GM19452 (cell line): ENCODE results near the gene CR1.
"Not testable (repeated sequence)": the region's sequence is repeated elsewhere in the genome, so short reads cannot be mapped to it uniquely, and the experiment has no call there.

Experiments
- ATAC-seq: cut with Tn5 transposase; IDR thresholded peaks from one replicate; pipeline ENCODE4 v1.9.1; 2021; ENCODE audit not compliant: unreplicated experiment

Gene CR1

DNA sequence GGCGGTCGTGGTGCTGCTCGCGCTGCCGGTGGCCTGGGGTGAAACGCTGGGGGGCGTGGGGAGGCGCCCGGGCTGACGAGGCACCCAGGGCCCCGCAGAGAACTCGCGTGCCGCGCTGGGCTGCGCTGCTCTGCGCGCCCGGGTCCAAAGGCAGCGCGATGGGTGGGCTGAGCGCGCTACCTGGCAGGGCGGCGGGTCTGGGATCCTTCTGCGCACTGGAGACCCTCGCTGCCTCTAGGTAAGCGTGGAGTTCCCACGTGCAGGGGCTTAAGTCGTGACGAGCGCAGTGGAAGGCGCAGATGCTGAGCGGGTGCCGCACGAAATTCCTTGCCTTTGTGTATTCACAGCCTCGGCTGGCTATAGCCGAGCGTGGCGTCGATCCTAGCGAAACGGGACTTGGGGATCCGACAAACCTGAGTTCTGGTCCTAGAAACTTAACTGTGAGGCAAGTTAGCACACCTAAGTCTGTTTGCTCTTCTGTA lies 173.6 kb downstream of the CR1 start:
- no peak for ATAC-seq

DNA sequence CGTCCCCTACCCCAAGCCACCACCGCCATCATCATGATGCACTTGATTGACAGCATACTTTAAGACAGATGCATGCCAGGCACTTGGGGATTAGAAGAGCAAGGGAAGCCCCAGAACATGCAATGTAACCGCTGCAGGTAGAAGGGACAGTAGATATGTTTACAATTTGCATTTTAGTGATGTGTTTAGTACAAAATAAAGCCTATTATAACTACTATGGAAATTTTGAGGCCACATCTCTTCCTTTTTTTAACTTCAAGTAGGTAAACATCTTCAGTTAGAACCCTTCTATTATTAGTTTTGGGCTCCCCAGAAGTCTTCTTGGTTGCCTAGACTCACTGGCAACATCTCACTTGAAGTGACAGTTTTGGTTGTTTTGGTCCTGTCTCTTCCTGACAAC lies 174.2 kb downstream of the CR1 start:
- peak; percentile 65 for ATAC-seq

DNA sequence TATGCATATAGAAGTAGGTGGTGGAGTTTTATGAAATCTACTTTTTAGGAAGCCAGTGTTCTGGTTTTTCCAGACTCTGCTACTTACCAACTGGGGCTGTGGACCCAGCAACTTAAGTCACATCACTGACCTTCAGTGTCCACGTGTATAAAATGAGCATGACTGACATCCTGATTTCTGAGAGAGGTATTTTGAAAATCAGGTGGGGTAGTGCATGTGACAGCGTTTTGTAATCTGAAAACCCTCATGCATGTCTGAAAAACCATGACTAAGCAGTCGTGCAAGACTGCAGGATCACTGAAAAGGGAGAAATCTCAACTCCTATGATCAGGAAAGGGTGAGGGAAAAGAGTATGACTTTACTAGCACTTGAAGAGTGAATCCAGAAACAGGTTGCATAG lies 175.0 kb downstream of the CR1 start:
- no peak for ATAC-seq

DNA sequence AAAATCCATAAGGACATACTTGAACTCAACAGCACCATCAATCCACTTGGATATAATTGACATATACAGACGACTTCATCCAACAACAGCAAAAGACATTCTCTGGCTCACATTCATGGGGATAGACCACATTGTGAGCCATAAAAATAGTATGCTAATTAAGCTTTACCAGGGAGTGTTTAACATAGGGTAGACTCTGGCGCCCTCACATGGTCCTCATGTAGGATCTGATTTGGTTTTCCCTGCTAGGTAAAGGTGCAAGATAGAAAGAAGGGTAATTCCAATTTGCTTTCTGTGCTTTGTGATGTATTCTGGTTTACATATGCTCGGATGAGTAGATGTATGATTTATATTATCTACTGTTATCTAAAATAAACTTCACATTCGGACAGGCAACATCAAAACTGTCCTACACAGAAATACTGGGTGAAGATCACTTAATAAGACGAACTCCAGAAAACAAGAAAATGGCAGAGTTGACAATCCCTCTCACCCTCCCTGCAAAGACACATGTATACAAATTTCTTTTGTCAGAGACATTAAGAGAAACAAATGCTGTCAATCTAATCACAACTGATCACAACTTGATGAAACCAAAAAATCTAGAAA lies 176.7 kb downstream of the CR1 start:
- no peak for ATAC-seq

DNA sequence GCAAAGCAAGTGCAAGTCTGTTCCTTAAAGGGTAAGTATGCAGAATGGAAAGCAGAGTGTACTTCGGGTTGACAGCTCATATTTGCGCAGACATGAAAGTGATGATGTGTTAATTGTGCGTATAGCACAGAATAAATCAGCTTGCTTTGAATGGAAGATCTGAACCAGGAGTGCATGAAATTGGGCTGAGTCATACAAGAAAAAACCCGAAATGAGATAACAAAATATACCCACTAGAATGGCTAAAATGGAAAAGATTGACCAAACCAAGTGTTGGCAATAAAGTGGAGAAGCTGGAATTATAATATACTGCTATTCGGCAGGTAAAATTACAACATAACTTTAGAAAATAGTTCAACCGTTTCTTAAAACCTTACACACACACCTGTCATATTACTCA lies 177.4 kb downstream of the CR1 start:
- no peak for ATAC-seq

DNA sequence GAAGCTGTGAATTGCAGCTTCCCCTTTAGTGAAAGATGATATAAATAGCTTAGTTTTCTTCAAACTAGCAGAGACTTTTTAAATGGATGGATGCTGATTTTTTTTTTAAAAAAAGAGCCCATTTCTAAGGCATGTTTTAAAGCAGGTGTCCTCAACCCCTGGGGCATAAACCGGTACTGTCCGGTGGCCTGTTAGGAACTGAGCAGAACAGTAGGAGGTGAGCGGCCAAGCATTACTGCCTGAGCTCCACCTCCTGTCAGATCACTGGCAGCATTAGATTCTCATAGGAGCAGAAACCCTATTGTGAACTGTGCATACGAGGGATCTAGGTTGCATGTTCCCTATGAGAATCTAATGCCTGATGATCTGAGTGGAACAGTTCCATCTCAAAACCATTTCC lies 180.2 kb downstream of the CR1 start:
- ATAC-seq = no peak

DNA sequence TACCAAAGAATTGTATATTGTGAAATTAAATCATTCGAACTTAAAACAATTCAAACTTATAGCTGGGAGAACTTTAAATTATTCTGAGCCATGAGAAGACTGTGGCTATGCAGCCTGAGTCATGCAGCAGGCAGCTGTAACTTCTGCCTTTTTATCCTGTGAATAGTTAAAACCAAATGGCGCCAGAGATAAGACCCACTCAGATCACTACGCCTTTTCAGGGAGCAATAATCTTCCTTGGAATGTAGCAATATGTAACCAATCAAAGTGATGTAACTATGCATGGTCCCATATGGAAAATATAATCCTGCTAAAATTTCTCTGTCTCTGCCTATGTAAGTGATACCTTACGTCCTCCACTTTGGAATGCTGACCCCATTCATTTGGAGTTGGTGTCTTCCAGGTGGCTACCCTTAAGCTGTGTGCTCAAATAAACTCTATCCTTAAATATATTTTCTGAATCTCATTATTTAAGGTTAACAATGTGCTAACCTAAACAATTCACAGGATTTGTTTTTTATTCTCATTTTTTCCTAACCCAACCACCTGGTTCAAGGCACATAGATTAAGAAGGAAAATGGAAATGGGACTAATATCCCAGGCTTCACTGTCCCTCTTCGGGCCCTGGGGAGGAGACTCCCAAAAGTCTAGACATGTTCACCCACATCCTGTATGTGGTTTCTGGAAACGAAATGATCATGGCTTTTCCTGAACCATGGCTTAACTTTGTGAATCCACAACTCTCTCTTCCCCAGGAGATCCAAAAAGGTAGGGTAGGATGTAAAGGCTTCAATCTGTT lies 184.8 kb downstream of the CR1 start:
- ATAC-seq = not testable (repeated sequence)

DNA sequence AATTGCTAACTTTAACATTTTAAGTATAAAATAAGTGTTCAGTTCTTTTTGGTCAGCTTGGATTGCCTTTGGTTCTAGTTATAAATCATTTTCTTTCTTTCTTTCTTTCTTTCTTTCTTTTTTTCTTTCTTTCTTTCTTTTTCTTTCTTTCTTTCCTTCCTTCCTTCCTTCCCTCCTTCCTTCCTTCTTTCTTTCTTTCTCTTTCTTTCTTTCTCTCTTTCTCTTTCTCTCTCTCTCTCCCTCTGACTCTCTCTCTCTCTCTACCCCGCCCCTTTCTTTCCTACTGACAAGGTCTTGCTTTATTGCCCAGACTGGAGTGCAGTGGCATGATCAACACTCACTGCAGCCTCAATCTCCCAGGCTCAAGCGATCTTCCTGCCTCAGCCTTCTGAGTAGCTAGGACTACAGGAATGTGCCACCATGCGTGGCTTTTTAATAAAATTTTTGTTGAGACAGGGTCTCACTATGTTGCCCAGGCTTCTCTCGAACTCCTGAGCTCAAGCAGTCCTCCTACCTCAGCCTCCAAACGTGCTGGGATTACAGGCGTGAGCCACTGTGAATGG lies 187.0 kb downstream of the CR1 start:
- ATAC-seq = not testable (repeated sequence)

DNA sequence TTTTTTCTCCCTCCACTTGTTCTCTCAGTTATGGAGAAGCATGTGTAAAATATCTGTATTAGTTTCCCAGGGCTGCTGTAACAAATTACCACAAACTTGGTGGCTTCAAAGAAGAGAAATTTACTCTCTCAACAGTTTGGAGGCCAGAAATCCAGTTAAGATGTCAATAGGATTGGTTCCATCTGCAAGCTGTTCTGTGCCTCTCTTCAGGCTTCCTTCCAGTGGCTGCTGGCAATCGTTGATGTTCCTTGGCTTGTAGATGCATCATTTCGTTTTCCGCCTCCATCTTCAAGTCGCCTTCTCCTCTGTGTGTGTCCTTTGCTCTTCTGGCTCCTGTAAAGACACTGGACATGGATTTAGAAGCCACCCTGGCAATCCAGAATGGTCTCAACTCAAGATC lies 194.6 kb downstream of the CR1 start:
- ATAC-seq = not testable (repeated sequence)

DNA sequence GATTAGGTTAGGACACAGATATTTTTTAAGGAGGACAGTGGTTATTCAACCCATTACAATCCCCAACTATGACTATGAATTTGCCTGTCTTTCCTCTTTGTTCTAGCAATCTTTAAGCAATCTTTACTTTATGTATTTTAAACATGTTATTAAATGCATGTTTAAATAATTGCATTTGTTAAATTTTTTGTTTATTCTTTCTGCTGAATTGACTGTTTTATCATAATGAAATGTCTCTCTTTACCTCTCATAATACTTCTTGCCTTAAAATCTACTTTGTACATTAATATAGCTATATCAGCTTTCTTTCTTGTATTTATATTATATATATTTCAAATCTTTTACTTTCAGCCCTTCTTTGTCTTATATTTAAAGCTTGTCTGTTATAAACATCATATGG lies 195.1 kb downstream of the CR1 start:
- no peak for ATAC-seq
